HG02763 (cell line): ENCODE data around the gene EEF1AKMT3.

Source experiments
- ATAC-seq: cut with Tn5 transposase; IDR thresholded peaks from one replicate; pipeline ENCODE4 v1.9.1; 2021; ENCODE audit warnings: mild to moderate bottlenecking, moderate library complexity; ENCODE audit not compliant: unreplicated experiment

Gene EEF1AKMT3

DNA sequence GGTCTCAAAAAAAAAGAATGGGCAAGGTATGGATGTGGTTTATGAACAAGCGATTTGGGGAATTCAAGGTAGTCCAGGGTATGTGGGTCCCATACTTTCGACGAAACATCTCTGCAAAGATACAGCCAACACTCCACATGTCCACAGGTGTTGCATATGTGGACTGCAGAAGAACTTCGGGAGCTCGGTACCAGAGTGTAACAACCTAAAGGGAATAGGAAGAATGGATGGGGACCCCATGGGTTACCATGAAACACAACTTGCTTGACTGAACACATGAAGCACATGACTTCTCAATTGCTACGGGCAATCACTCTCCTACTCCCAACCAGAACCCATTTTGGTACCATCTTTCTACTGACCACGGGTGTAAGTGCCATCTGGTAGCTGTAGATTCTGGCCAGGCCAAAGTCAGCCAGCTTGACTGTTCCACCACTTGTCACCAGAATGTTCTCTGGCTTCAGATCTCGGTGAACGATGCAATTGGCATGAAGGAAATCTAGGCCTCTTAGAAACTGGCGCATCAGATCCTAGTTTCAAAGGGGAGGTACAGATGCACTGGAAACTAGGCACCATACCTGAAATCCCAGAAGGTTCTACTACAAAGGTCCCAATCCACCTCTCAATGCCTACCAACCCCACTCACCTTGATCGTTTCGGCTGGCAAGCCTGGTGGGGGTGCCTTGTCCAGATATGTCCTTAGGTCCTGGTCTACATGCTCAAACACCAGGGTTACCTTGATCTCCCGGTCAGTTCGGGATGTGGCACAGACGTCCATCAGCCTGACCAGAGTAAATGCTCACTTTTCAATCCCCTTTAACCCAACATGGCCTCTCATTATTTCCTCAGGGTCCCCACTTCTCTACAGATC lies 21.6 kb upstream of the EEF1AKMT3 start:
- no peak for ATAC-seq

GRCh38 chr12:57751432-57751787 lies 21.0 kb upstream of the EEF1AKMT3 start:
- no peak for ATAC-seq

- ATAC-seq = peak; percentile 78
Measured at GRCh38 chr12:57751788-57752667, 20.4 kb upstream of the EEF1AKMT3 start, which contains the start of gene CDK4. TSS of gene CDK4 (minus strand) at chr12:57752310. CDS start at chr12:57751717, 593 bp downstream.

- ATAC-seq = no peak
Measured at GRCh38 chr12:57752668-57753000, 19.8 kb upstream of the EEF1AKMT3 start.

DNA sequence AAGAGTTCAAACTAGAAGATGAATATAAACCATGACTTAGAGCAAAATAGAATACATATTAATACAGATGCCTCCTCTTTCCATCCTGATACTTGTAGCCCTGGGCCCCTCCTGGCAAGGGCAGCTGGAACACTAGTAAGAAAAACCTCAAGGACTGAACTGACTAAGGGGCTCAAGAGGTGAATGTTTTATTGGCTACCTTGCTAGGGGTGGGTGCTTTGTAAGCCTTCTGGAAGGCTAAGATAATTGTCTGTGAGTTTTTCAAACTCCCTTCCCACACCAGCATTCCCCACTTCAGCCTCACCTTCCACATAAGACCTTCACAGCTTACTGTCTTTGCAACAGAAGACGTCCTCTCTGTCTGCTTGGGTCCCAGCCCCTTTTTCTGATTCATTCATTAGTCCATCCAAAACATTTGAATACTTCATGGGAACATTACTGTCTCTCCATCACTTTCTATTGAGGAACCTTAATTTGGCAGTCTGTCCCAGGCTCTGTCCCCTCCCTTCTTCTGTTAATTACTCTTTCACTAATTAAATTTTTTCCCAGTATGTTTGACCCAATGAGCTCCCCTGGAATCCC lies 18.6 kb upstream of the EEF1AKMT3 start:
- no peak for ATAC-seq

GRCh38 chr12:57754411-57755193 lies 17.8 kb upstream of the EEF1AKMT3 start, which contains the start of gene MARCHF9:
TSS of gene MARCHF9 (plus strand) at chr12:57755103. CDS start at chr12:57755529, 426 bp downstream.
- peak; percentile 31 for ATAC-seq

DNA sequence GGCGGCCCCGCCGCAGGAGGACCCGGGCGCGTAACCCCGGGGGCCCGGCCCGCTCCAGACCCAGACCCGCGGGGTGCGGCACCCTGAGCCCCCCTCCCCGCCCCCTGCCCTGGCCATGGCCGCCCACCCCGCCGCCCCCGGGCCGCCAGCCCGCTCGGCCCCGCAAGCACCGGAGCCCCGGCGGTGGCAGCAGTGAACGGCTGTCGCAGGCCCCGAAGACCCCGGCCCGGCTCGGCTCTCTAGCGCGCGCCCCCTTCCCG lies 17.3 kb upstream of the EEF1AKMT3 start:
- ATAC-seq = no peak

DNA sequence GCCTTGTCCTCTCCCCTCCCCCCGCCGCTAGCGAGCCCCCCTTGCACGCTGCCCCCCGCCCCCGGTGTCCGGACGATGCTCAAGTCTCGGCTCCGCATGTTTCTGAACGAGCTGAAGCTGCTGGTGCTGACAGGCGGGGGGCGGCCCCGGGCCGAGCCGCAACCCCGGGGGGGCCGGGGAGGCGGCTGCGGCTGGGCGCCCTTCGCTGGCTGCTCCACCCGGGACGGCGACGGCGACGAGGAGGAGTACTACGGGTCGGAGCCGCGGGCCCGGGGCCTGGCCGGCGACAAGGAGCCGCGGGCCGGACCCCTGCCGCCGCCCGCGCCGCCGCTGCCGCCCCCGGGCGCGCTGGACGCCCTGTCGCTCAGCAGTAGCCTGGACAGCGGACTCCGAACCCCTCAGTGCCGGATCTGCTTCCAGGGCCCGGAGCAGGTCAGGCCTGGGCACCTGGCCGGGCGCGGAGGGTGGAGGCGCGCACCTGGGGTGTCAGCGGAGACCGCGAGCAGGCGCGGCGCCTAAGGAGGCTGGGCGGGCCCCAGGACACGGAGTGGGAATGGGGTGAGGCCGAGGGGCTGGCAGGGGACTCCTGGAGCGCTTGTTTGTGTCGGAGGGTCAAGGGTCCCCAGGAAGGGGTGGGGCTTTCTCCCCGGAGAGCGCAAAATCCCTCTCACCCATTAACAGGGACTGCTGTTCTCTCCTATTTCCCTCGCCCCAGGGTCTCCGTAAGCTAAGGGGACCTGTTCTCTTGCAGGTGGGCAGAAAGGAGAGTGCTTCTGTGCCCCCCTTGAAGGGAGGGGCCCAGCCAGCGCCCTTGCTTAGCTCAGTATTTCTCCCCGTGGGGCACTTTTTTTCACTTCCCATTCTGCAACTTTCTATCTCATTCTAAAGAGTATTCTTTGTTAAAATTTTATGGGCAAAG lies 16.7 kb upstream of the EEF1AKMT3 start:
- ATAC-seq = no peak

GRCh38 chr12:57756406-57757341 lies 15.7 kb upstream of the EEF1AKMT3 start:
- ATAC-seq = no peak

GRCh38 chr12:57757771-57758170 lies 14.6 kb upstream of the EEF1AKMT3 start:
- no peak for ATAC-seq

DNA sequence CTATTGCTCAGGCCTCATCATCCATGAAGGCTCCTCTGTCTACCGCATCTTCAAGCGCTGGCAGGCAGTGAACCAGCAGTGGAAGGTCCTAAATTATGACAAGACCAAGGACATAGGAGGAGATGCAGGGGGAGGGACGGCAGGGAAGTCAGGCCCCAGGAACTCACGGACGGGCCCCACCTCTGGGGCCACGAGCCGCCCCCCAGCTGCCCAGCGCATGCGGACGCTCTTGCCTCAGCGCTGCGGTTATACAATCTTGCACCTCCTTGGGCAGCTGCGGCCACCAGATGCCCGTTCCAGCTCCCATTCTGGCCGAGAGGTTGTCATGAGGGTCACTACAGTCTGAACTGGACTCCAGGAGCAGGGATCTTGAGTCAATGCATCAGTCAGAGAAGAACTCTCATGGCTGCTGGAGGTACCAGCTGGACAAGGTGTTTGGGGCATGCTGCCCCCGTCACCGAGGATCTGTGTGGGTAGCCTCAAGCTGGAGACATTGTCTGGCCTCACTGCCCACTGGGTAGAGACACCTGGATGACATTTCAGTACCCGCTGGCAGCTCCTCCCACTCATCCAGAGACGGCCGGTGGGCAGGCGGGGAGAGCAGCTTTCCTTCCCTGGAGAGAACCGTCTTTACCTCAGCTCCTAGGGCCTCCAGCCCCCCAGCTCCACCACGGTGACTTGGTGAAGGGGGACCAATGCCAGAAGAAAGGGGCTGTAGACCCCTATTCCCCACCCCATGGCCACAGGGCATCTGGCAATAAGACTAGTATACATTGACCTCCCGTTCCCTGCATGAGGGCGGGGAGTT lies 13.7 kb upstream of the EEF1AKMT3 start:
- no peak for ATAC-seq

DNA sequence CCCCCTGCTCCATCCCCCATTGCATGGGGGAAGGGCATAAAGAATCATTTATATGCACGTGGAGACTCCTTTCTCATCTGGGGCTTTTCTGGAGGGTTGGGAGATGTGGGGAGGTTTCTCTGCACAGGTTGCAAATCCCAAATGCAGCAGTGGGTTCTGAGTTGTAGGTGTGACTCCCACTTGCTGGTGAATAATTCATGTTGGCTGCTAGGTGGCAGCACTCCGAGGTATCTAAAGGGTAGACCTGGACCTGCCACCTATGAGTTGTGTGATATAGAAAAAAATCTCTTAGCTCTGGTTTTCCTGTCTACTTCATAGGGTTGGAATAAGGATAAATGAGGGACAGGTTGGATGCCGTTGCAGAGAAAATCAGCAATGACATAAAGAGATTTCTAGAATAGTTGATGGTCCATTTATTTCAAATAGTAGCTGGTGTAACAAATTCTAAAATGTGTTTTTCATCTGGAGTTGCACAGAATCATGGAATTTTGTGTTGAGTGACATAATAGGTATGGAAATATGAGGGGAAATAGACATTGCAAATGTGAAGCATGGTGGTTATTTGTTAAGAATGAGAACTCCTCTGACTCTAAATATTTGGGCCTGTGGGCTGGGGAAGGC lies 12.9 kb upstream of the EEF1AKMT3 start:
- ATAC-seq = no peak

DNA sequence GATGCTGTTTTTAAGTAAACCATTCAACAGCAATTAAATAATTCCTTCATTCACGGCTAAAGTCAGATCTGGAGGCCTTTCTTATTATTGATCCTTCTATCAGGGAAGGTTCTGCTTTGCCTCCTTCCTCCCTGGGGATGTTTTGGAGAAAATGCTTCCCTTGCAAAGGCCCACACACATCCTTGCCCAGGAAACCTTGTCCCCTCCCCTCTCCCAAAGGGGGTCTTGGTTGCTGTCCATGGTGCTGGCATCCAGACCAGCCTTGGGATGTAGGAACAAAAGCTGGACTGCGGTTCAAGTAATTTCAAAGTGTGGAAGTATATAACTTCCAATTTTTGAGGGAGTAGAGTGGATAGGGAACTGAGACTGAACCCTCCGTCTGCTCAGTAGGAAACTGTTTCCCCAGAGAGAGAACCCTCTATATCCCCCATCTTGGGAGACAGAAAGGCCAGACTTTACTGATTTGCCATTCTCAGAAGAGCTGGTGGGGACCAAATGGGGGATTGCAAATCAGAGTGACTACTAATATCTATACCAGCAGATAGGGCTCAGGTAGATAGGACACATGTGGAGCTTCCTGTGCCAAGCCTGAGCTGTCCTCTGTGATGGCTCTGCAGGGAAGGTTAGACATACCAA lies 11.9 kb upstream of the EEF1AKMT3 start:
- no peak for ATAC-seq

- ATAC-seq = no peak
Measured at GRCh38 chr12:57761391-57761998, 10.9 kb upstream of the EEF1AKMT3 start.

DNA sequence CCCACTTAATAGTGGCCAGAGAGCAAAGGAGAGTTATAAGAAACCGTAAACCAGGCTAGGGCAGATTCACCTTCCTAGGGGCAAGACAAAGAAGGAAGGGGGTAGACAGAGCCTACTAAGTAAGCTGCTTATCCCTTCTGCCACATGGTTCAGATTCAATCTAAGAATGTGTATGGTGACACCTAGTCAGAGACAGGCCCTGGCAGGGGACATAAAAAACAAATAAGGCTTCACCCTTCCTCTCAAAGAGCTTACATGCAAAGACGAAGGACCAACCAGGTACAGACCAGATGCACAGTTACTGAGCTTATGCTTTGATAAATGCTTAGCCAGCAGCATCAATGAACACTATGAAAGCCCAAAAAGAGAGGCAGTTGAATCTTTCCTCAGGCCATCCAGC lies 10.0 kb upstream of the EEF1AKMT3 start:
- ATAC-seq = no peak

DNA sequence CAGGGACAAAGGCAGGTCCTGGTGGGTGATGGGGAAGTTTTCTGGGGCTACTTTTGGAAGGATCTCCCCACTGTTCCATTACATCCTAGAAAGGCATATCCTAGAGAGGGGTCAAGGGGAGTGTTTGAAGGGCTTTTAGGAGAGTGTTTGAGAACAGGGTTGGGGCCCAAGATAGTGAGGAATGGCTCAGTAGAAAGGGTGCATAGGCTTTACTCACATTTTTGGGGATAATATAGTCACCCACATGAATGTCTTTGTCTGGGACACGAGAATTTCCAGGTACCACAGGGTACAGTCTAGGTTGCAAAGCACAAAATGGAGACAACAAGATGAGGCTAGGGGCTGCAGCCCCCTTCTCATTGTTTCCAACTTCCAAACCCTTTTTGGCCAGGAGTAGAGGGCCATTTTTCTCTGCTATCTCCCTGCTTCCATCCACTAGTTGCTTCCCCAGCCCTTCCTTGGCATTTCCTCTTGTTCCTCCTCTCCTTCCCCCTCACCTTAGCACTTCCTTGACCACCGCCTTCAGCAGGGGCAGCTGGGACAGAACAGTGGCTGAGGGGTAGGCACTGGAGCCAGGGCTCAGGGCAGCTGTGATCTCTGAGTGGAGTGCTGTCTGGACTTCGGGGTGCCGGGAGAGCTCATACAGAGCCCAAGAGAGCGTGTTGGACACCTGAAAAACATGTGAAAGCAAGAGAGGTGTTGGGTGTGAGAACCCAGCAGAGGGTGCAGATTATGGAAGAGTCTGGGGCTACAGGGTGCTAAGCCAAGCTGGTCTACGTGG lies 8.3 kb upstream of the EEF1AKMT3 start:
- no peak for ATAC-seq
